Measurements from ENCODE around the gene METTL25B. TPM values are rescaled to one million over a fixed set of nuclear protein-coding genes. Genes with fewer than 3 reads are reported as not detected.

Gene METTL25B
- total RNA-seq, 1 donor = 8.3 TPM

GRCh38 chr1:156711011-156711817 lies 17.1 kb upstream of the METTL25B start:
- Histone ChIP-seq H4K20me1 (ENCODE audit: insufficient read depth, low read length) (no peaks in the 10 kb centered on the region), H3K27ac (ENCODE audit: low read depth, low read length) (no peak overlapping the region), H3K4me1 (ENCODE audit: insufficient read depth, low read length) (peaks cover 56% of the 10 kb centered on the region), H3K79me2 (ENCODE audit: insufficient read depth, low read length) (no peaks in the 10 kb centered on the region), H3K4me3 (ENCODE audit: insufficient read depth, low read length) (no peak overlapping the region), H3K27me3 (ENCODE audit: insufficient read depth, low read length) (no peaks in the 10 kb centered on the region), H2AFZ (ENCODE audit: low read length) (no peak overlapping the region), H3K9me3 (ENCODE audit: low read depth, low read length) (no peaks in the 10 kb centered on the region), H3K36me3 (ENCODE audit: insufficient read depth, low read length) (no peaks in the 10 kb centered on the region), H3K4me2 (ENCODE audit: insufficient read depth, low read length) (no peak overlapping the region)
- TF ChIP-seq CTCF (IDR thresholded peaks at IDR 0.05; ENCODE audit: extremely low read depth, low read depth, low read length) = no peak
- DNase-seq (ENCODE audit: insufficient read length, low spot score, missing footprints) = no peak

DNA sequence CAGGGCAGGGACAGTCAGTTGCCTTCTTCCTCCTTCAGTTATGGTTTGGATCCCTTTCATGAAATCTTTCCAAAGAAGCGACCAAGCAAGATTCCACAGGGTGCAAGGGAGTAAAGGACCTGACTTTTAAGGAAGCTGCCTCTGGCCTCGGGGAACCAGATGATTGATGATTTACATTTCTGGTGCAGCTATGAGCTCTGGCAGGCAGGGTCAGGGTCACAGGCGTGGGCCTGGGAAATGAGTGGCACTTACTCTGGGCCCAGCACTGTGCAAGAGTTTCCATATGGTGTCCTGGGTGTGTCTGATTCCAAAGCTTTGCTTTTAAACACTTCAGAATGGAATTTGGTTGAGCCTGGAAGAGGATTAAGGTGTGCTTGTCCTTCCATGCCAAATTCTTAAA lies 15.6 kb upstream of the METTL25B start:
- Histone ChIP-seq H3K9me3 (ENCODE audit: low read depth, low read length) (no peaks in the 10 kb centered on the region), H3K27ac (ENCODE audit: low read depth, low read length) (no peak overlapping the region), H3K4me3 (ENCODE audit: insufficient read depth, low read length) (no peak overlapping the region), H4K20me1 (ENCODE audit: insufficient read depth, low read length) (no peaks in the 10 kb centered on the region), H3K36me3 (ENCODE audit: insufficient read depth, low read length) (no peaks in the 10 kb centered on the region), H3K4me2 (ENCODE audit: insufficient read depth, low read length) (no peak overlapping the region), H3K79me2 (ENCODE audit: insufficient read depth, low read length) (no peaks in the 10 kb centered on the region), H3K4me1 (ENCODE audit: insufficient read depth, low read length) (peaks cover 45% of the 10 kb centered on the region), H3K27me3 (ENCODE audit: insufficient read depth, low read length) (no peaks in the 10 kb centered on the region), H2AFZ (ENCODE audit: low read length) (no peak overlapping the region)
- TF ChIP-seq CTCF (IDR thresholded peaks at IDR 0.05; ENCODE audit: extremely low read depth, low read depth, low read length) = no peak
- no peak for DNase-seq (ENCODE audit: insufficient read length, low spot score, missing footprints)

DNA sequence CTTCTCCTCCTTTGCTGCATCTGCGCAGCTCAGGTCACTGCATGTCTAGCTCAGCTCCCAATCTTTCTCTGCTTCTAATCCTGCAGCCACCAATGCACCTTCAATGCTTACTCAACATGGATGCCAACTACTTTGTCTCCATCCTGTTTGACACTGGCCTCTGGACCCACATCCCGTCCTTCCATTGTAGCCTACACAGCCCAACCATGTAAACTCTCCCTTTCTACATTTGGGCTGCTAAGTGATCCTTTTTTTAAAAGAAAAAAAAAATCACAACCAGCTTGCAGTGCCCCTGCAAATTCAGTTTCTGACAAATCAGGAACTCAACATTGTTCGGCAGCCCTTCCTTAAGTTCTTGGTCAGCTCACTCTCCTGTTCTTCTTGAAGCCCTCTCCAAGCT lies 13.4 kb upstream of the METTL25B start:
- Histone ChIP-seq H3K4me3 (ENCODE audit: insufficient read depth, low read length) (no peak overlapping the region), H3K79me2 (ENCODE audit: insufficient read depth, low read length) (no peaks in the 10 kb centered on the region), H3K4me1 (ENCODE audit: insufficient read depth, low read length) (peaks cover 31% of the 10 kb centered on the region), H3K27ac (ENCODE audit: low read depth, low read length) (no peak overlapping the region), H3K9me3 (ENCODE audit: low read depth, low read length) (no peaks in the 10 kb centered on the region), H2AFZ (ENCODE audit: low read length) (no peak overlapping the region), H3K27me3 (ENCODE audit: insufficient read depth, low read length) (no peaks in the 10 kb centered on the region), H4K20me1 (ENCODE audit: insufficient read depth, low read length) (no peaks in the 10 kb centered on the region), H3K4me2 (ENCODE audit: insufficient read depth, low read length) (no peak overlapping the region), H3K36me3 (ENCODE audit: insufficient read depth, low read length) (no peaks in the 10 kb centered on the region)
- TF ChIP-seq CTCF (IDR thresholded peaks at IDR 0.05; ENCODE audit: extremely low read depth, low read depth, low read length) = no peak
- no peak for DNase-seq (ENCODE audit: insufficient read length, low spot score, missing footprints)

DNA sequence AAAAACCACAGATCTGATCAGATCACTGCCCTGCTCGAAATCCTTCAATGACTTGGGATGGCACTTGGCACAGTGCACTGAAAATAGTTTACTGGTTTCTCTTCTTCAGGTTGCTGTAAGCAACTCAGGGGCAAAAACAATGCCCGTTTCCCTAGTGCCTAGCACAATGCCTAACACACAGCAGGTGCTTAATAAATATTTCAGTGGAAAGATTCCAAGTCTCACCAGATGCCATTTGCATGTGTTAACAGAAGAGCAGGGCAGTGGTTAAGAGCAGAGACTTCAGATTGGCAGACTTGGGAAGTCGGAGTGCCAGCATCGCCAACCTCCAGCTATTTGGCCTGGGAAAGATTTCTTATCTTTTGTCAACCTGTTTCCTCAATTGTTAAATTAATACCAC lies 10.9 kb upstream of the METTL25B start:
- peaks cover 6% of the 10 kb centered on the region for H3K36me3 ChIP-seq (ENCODE audit: insufficient read depth, low read length)
- no peak for DNase-seq (ENCODE audit: insufficient read length, low spot score, missing footprints)

More for the DNA sequence above, 10.9 kb upstream of the METTL25B start:
- no peaks in the 10 kb centered on the region for H3K9me3 ChIP-seq (ENCODE audit: low read depth, low read length)
- no peak overlapping the region for H3K4me3 ChIP-seq (ENCODE audit: insufficient read depth, low read length)
- H4K20me1 ChIP-seq (ENCODE audit: insufficient read depth, low read length) = peaks cover 3% of the 10 kb centered on the region
- peaks cover 5% of the 10 kb centered on the region for H3K79me2 ChIP-seq (ENCODE audit: insufficient read depth, low read length)
- TF ChIP-seq CTCF (IDR thresholded peaks at IDR 0.05; ENCODE audit: extremely low read depth, low read depth, low read length) = no peak
- H3K27ac ChIP-seq (ENCODE audit: low read depth, low read length) = no peak overlapping the region
- H3K4me1 ChIP-seq (ENCODE audit: insufficient read depth, low read length) = peaks cover 14% of the 10 kb centered on the region
- H3K4me2 ChIP-seq (ENCODE audit: insufficient read depth, low read length) = no peak overlapping the region
- no peaks in the 10 kb centered on the region for H3K27me3 ChIP-seq (ENCODE audit: insufficient read depth, low read length)
- H2AFZ ChIP-seq (ENCODE audit: low read length) = no peak overlapping the region

Measured in osteoblast (primary cell).